GM23338 (cell line): Measurements from ENCODE around the gene SOX10. TPM values are rescaled to one million over a fixed set of nuclear protein-coding genes. Genes with fewer than 3 reads are reported as not detected.

ENCODE experiments used
- ATAC-seq: fragments of 200-7000 bp; cut with Tn5 transposase; 3 replicates; pipeline ENCODE4 v1.9.1; 2020
- DNase-seq: peaks from one replicate; pipeline ENCODE4 v3.0.0-alpha.2; 2015; ENCODE audit warnings: low spot score
- H2AFZ ChIP-seq: fragments of 200-600 bp; sonication (generic); 2 replicates; pipeline ENCODE4 v1.8.0; 2016; ENCODE audit warnings: antibody characterized with exemption, mild to moderate bottlenecking, moderate library complexity
- H3F3A ChIP-seq: fragments of 200-600 bp; sonication (generic); replicated peaks from 2 replicates; pipeline ENCODE4 v1.8.0; 2017; ENCODE audit warnings: antibody characterized with exemption, mixed run types, low read depth
- H3K27ac ChIP-seq: fragments of 200-600 bp; sonication (generic); 2 replicates; pipeline ENCODE4 v1.6.1; 2016; ENCODE audit warnings: low read depth
- H3K27me3 ChIP-seq: fragments of 200-600 bp; sonication (generic); 2 replicates; pipeline ENCODE4 v1.8.0; 2016; ENCODE audit warnings: mild to moderate bottlenecking, mixed run types, moderate library complexity; ENCODE audit not compliant: insufficient read depth
- H3K36me3 ChIP-seq: fragments of 200-600 bp; sonication (generic); 2 replicates; pipeline ENCODE4 v1.8.0; 2016; ENCODE audit warnings: mild to moderate bottlenecking; ENCODE audit not compliant: insufficient read depth
- H3K4me1 ChIP-seq: fragments of 200-600 bp; sonication (generic); 2 replicates; pipeline ENCODE4 v1.8.0; 2016; ENCODE audit warnings: mild to moderate bottlenecking, moderate library complexity; ENCODE audit not compliant: insufficient read depth
- H3K4me2 ChIP-seq: fragments of 200-600 bp; sonication (generic); 2 replicates; pipeline ENCODE4 v1.7.1; 2017; ENCODE audit warnings: mixed run types
- H3K4me3 ChIP-seq: fragments of 200-600 bp; sonication (generic); 2 replicates; pipeline ENCODE4 v1.6.1; 2016; ENCODE audit warnings: mixed run types
- H3K79me2 ChIP-seq: fragments of 200-600 bp; sonication (generic); replicated peaks from 2 replicates; pipeline ENCODE4 v1.8.0; 2017; ENCODE audit warnings: mild to moderate bottlenecking; ENCODE audit not compliant: insufficient read depth
- H3K9me2 ChIP-seq: fragments of 200-600 bp; sonication (generic); 2 replicates; pipeline ENCODE4 v1.8.0; 2017; ENCODE audit not compliant: insufficient read depth
- H4K20me1 ChIP-seq: fragments of 200-600 bp; sonication (generic); replicated peaks from 2 replicates; pipeline ENCODE4 v1.8.0; 2017; ENCODE audit warnings: mild to moderate bottlenecking; ENCODE audit not compliant: insufficient read depth
- H3K27ac Mint-ChIP-seq: 2 replicates; pipeline ENCODE4 v1.8.0; 2020; ENCODE audit warnings: inconsistent platforms, mild to moderate bottlenecking, moderate library complexity, mixed read lengths
- H3K27me3 Mint-ChIP-seq: 3 replicates; pipeline ENCODE4 v1.8.0; 2022; ENCODE audit warnings: low read depth, mild to moderate bottlenecking, moderate library complexity, mixed read lengths, inconsistent platforms; ENCODE audit not compliant: insufficient read depth, poor library complexity
- H3K36me3 Mint-ChIP-seq: 3 replicates; pipeline ENCODE4 v1.8.0; 2021; ENCODE audit warnings: low read depth, mild to moderate bottlenecking, inconsistent platforms, moderate library complexity, mixed read lengths
- H3K4me1 Mint-ChIP-seq: 3 replicates; pipeline ENCODE4 v1.8.0; 2020; ENCODE audit warnings: mild to moderate bottlenecking, inconsistent platforms, mixed read lengths
- H3K4me3 Mint-ChIP-seq: 3 replicates; pipeline ENCODE4 v1.8.0; 2021; ENCODE audit warnings: moderate library complexity, mild to moderate bottlenecking, inconsistent platforms, mixed read lengths
- H3K9me3 Mint-ChIP-seq: 3 replicates; pipeline ENCODE4 v1.8.0; 2020; ENCODE audit warnings: moderate library complexity, mild to moderate bottlenecking, inconsistent platforms, mixed read lengths
- CREB1 ChIP-seq: fragments of 250-450 bp; sonication (Bioruptor Pico); IDR thresholded peaks from 2 replicates; pipeline ENCODE4 v1.5.0; 2020; ENCODE audit warnings: low read depth, mild to moderate bottlenecking, moderate library complexity
- ETS1 ChIP-seq: IDR thresholded peaks from 2 replicates; pipeline ENCODE4 v1.6.1; 2016; ENCODE audit warnings: antibody characterized with exemption
- EZH2 ChIP-seq: fragments of 200-600 bp; sonication (generic); IDR thresholded peaks from one replicate; pipeline ENCODE4 v1.8.0; 2017; ENCODE audit warnings: antibody characterized with exemption, mild to moderate bottlenecking, low read depth; ENCODE audit not compliant: unreplicated experiment
- EZH2phosphoT487 ChIP-seq: fragments of 200-600 bp; sonication (generic); IDR thresholded peaks from one replicate; pipeline ENCODE4 v1.8.1; 2018; ENCODE audit warnings: antibody characterized with exemption; ENCODE audit not compliant: unreplicated experiment
- JUNB ChIP-seq: IDR thresholded peaks from one replicate; pipeline ENCODE4 v1.6.1; 2016; ENCODE audit warnings: antibody characterized with exemption; ENCODE audit not compliant: unreplicated experiment
- NANOG ChIP-seq: IDR thresholded peaks from 2 replicates; pipeline ENCODE4 v1.6.1; 2016; ENCODE audit warnings: antibody characterized with exemption, borderline replicate concordance
- POLR2AphosphoS5 ChIP-seq: IDR thresholded peaks from 2 replicates; pipeline ENCODE4 v1.6.1; 2016; ENCODE audit warnings: antibody characterized with exemption, low read depth
- STAT1 ChIP-seq: IDR thresholded peaks from one replicate; pipeline ENCODE4 v1.6.1; 2016; ENCODE audit warnings: antibody characterized with exemption; ENCODE audit not compliant: unreplicated experiment
- ZNF114 ChIP-seq: fragments of 250-450 bp; sonication (Bioruptor Pico); IDR thresholded peaks from 2 replicates; pipeline ENCODE4 v1.5.0; 2020; ENCODE audit warnings: mild to moderate bottlenecking, moderate library complexity
- ZNF331 ChIP-seq: fragments of 250-450 bp; sonication (Bioruptor Pico); IDR thresholded peaks from 2 replicates; pipeline ENCODE4 v1.5.0; 2020; ENCODE audit warnings: low read depth, mild to moderate bottlenecking, moderate library complexity
- ZNF462 ChIP-seq: fragments of 250-450 bp; sonication (Bioruptor Pico); IDR thresholded peaks from 2 replicates; pipeline ENCODE4 v1.5.0; 2020; ENCODE audit warnings: mild to moderate bottlenecking, moderate library complexity
- polyA plus RNA-seq: library from polyadenylated mRNA; unstranded; fragments of >200 nt; fragmentation: Nextera tagmentation; extraction: Ambion mirVana; gene quantifications from 2 replicates; pipeline ENCODE4 v1.2.1, GENCODE V29; 2016
- total RNA-seq: library from RNA; depleted of rRNA; stranded (reverse); fragments of >200 nt; shearing (Covaris generic); gene quantifications from 2 replicates; pipeline ENCODE4 v1.2.3, GENCODE V29; 2014
- TF ChIP-seq, protein P1 (sequence below): IDR thresholded peaks from one replicate; pipeline ENCODE4 v1.6.1; 2018; ENCODE audit warnings: antibody characterized with exemption; ENCODE audit not compliant: unreplicated experiment
- TF ChIP-seq, protein P2 (sequence below), 2 experiments: fragments of 200-600 bp in 1 of 2; sonication (generic) in 1 of 2; conservative IDR thresholded peaks; 2 replicates each; pipeline versions ENCODE4 v1.5.1 to v1.6.1; 2016 to 2017; ENCODE audit warnings: antibody characterized with exemption in 2 of 2, low read depth in 2 of 2, mild to moderate bottlenecking in 2 of 2, moderate library complexity in 1 of 2

Gene SOX10
- total and polyA plus RNA-seq, 2 experiments from 2014 or later: 1.1 to 2.1 TPM

- no peak for ATAC-seq
- Histone ChIP-seq H3K36me3 (0 out of 2 replicates have a peak, but pooled peaks cover 2% of the 10 kb centered on the region), H4K20me1 (no peaks in the 10 kb centered on the region; the same call in 1 of the 2 replicates), H3F3A (0 out of 2 replicates have a peak, but pooled peaks cover 7% of the 10 kb centered on the region), H3K4me1 (no peaks in the 10 kb centered on the region), H3K27ac (no peak overlapping the region), H3K27me3 (no peaks in the 10 kb centered on the region), H3K4me3 (no peak overlapping the region), H3K9me2 (no peaks in the 10 kb centered on the region), H3K4me2 (no peak overlapping the region), H3K79me2 (no peaks in the 10 kb centered on the region), H2AFZ (no peak overlapping the region)
- Mint-ChIP-seq H3K9me3 (no peaks in the 10 kb centered on the region), H3K4me1 (peaks cover 9% of the 10 kb centered on the region), H3K4me3 (no peak overlapping the region), H3K27me3 (peaks cover 8% of the 10 kb centered on the region), H3K36me3 (peaks cover 18% of the 10 kb centered on the region), H3K27ac (no peak overlapping the region)
- no peak for DNase-seq
- TF ChIP-seq ETS1 (no peak), POLR2AphosphoS5 (no peak), NANOG (no peak), EZH2phosphoT487 (no peak), CREB1 (CRISPR knock-in tag) (no peak), ZNF462 (no peak), ZNF114 (CRISPR knock-in tag) (no peak), JUNB (no peak), EZH2 (no peak), STAT1 (no peak), ZNF331 (no peak)
- TF ChIP-seq, protein P1, sequence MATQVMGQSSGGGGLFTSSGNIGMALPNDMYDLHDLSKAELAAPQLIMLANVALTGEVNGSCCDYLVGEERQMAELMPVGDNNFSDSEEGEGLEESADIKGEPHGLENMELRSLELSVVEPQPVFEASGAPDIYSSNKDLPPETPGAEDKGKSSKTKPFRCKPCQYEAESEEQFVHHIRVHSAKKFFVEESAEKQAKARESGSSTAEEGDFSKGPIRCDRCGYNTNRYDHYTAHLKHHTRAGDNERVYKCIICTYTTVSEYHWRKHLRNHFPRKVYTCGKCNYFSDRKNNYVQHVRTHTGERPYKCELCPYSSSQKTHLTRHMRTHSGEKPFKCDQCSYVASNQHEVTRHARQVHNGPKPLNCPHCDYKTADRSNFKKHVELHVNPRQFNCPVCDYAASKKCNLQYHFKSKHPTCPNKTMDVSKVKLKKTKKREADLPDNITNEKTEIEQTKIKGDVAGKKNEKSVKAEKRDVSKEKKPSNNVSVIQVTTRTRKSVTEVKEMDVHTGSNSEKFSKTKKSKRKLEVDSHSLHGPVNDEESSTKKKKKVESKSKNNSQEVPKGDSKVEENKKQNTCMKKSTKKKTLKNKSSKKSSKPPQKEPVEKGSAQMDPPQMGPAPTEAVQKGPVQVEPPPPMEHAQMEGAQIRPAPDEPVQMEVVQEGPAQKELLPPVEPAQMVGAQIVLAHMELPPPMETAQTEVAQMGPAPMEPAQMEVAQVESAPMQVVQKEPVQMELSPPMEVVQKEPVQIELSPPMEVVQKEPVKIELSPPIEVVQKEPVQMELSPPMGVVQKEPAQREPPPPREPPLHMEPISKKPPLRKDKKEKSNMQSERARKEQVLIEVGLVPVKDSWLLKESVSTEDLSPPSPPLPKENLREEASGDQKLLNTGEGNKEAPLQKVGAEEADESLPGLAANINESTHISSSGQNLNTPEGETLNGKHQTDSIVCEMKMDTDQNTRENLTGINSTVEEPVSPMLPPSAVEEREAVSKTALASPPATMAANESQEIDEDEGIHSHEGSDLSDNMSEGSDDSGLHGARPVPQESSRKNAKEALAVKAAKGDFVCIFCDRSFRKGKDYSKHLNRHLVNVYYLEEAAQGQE: no peak
- TF ChIP-seq, protein P2, sequence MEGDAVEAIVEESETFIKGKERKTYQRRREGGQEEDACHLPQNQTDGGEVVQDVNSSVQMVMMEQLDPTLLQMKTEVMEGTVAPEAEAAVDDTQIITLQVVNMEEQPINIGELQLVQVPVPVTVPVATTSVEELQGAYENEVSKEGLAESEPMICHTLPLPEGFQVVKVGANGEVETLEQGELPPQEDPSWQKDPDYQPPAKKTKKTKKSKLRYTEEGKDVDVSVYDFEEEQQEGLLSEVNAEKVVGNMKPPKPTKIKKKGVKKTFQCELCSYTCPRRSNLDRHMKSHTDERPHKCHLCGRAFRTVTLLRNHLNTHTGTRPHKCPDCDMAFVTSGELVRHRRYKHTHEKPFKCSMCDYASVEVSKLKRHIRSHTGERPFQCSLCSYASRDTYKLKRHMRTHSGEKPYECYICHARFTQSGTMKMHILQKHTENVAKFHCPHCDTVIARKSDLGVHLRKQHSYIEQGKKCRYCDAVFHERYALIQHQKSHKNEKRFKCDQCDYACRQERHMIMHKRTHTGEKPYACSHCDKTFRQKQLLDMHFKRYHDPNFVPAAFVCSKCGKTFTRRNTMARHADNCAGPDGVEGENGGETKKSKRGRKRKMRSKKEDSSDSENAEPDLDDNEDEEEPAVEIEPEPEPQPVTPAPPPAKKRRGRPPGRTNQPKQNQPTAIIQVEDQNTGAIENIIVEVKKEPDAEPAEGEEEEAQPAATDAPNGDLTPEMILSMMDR (conservative IDR thresholded peaks at IDR 0.05; ENCODE audit: low read depth in 2 of 2): no peak
Measured at GRCh38 chr22:37932401-37932800, 52.0 kb downstream of the SOX10 start.
